Measurements from ENCODE around the gene LMO4.

The LMO4 gene

GRCh38 chr1:87389546-87389945, 60.9 kb downstream of the LMO4 start:
- Mint-ChIP-seq H3K36me3 (ENCODE audit: insufficient read depth) (no peaks in the 10 kb centered on the region), H3K27me3 (no peaks in the 10 kb centered on the region), H3K27ac (no peak overlapping the region), H3K4me1 (ENCODE audit: low read depth in 2 of 2) (no peaks in the 10 kb centered on the region), H3K4me3 (no peak overlapping the region), H3K9me3 (no peaks in the 10 kb centered on the region)
- DNase-seq (no peak), ATAC-seq (replicated peaks) (no peak)

GRCh38 chr1:87392248-87393192, 63.8 kb downstream of the LMO4 start:
- H3K4me1 Mint-ChIP-seq (ENCODE audit: low read depth in 2 of 2), result no peaks in the 10 kb centered on the region
- H3K36me3 Mint-ChIP-seq (ENCODE audit: insufficient read depth), result no peaks in the 10 kb centered on the region
- no peaks in the 10 kb centered on the region for H3K9me3 Mint-ChIP-seq
- H3K27me3 Mint-ChIP-seq, result no peaks in the 10 kb centered on the region
- DNase-seq, result no peak
- no peak for ATAC-seq (replicated peaks)
- no peak overlapping the region for H3K27ac Mint-ChIP-seq
- H3K4me3 Mint-ChIP-seq, result no peak overlapping the region

- Mint-ChIP-seq H3K4me3 (no peak overlapping the region), H3K27me3 (no peaks in the 10 kb centered on the region), H3K36me3 (ENCODE audit: insufficient read depth) (no peaks in the 10 kb centered on the region), H3K4me1 (ENCODE audit: low read depth in 2 of 2) (no peaks in the 10 kb centered on the region), H3K27ac (no peak overlapping the region), H3K9me3 (no peaks in the 10 kb centered on the region)
- DNase-seq (no peak), ATAC-seq (replicated peaks) (no peak)
Observed at GRCh38 chr1:87393445-87394085, 64.9 kb downstream of the LMO4 start.

DNA sequence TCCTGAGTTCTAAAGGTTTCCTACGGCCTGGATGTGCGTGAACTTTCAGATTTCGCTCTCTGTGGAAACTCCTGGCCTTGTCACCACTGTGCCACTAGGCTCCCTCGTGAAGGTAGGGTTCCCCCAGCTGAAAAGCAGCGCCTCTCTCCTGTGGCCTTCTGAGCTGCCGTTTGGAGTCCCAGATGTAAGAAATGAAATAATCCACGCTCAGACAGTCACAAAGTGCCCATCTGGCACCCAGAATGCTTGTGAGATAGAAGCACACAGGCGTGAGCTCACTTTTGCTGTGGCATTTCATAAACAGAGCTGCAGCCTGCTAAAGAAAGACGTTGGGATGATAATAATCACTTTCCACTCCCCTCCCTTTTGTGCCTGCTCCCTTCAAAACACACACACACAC, 65.8 kb downstream of the LMO4 start:
- H3K4me1 Mint-ChIP-seq (ENCODE audit: low read depth in 2 of 2), result no peaks in the 10 kb centered on the region
- H3K27ac Mint-ChIP-seq, result no peak overlapping the region
- DNase-seq (no peak), ATAC-seq (replicated peaks) (no peak)
- no peaks in the 10 kb centered on the region for H3K27me3 Mint-ChIP-seq
- no peak overlapping the region for H3K4me3 Mint-ChIP-seq
- H3K9me3 Mint-ChIP-seq, result no peaks in the 10 kb centered on the region
- H3K36me3 Mint-ChIP-seq (ENCODE audit: insufficient read depth), result no peaks in the 10 kb centered on the region

DNA sequence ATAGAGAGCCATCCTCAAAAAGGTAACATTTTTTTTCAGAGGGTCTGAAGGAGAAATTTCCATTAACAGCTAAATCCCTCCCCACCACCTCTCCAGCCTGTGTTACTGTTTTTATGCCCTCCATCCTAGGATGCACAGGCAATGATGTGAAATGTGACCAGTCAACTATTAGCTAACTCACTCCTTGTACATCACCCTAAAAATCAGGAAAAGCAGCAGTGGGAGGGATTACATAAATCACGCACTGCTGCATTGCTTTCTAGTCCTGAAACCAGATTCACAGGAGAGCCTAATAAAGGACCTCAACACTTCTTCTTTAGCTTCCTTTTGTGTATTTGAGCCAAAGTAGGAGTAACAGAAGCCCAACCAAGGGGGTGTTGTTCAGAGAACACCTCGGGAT, 66.3 kb downstream of the LMO4 start:
- H3K4me3 Mint-ChIP-seq, result no peak overlapping the region
- DNase-seq, result no peak
- ATAC-seq (replicated peaks), result no peak
- no peaks in the 10 kb centered on the region for H3K4me1 Mint-ChIP-seq (ENCODE audit: low read depth in 2 of 2)
- H3K36me3 Mint-ChIP-seq (ENCODE audit: insufficient read depth), result no peaks in the 10 kb centered on the region
- no peak overlapping the region for H3K27ac Mint-ChIP-seq
- H3K27me3 Mint-ChIP-seq, result no peaks in the 10 kb centered on the region
- no peaks in the 10 kb centered on the region for H3K9me3 Mint-ChIP-seq
